ENCODE results near the gene LOXL3. TPM values are rescaled to one million over a fixed set of nuclear protein-coding genes. Genes with fewer than 3 reads are reported as not detected.

LOXL3 gene
- total RNA-seq, 1 experiment from 2014 or later, result 5.8 TPM

- Histone ChIP-seq H3K9me2 (replicated peaks; ENCODE audit: low read length) (no peaks in the 10 kb centered on the region), H3F3A (ENCODE audit: low read length, unreplicated experiment) (no peaks in the 10 kb centered on the region), H4K20me1 (ENCODE audit: low read length) (no peaks in the 10 kb centered on the region), H3K4me3 (ENCODE audit: low read length) (no peak overlapping the region), H3K9me3 (ENCODE audit: low read length) (no peaks in the 10 kb centered on the region), H3K27me3 (ENCODE audit: low read length) (no peaks in the 10 kb centered on the region), H3K4me2 (ENCODE audit: low read length) (no peak overlapping the region), H3K27ac (ENCODE audit: low read length) (no peak overlapping the region), H3K4me1 (ENCODE audit: insufficient read depth, low read length) (peaks cover 23% of the 10 kb centered on the region), H2AFZ (ENCODE audit: low read length) (no peak overlapping the region), H3K9ac (ENCODE audit: low read length) (no peak overlapping the region), H3K79me2 (ENCODE audit: low read length) (peaks cover 5% of the 10 kb centered on the region), H3K36me3 (ENCODE audit: low read depth, low read length) (peaks cover 7% of the 10 kb centered on the region)
- DNase-seq, result no peak
- POLR2A ChIA-PET (ENCODE audit: unreplicated experiment), result no interaction called here
- no TSS peak for BruUV-seq (replicated peaks)
- intact Hi-C loops (cut with micrococcal nuclease), result no loop called here
- CTCF ChIA-PET, result no interaction called here
- no peak for ATAC-seq
- TF ChIP-seq CTCF (conservative IDR thresholded peaks at IDR 0.05; ENCODE audit: low read depth, low read length) (no peak), EZH2phosphoT487 (IDR thresholded peaks at IDR 0.05; ENCODE audit: borderline replicate concordance, low read length) (no peak), EZH2 (IDR thresholded peaks at IDR 0.05; ENCODE audit: low read length, unreplicated experiment) (no peak)
These were observed 53.2 kb downstream of the LOXL3 start for GRCh38 chr2:74500578-74500946.

GRCh38 chr2:74499940-74500577, 53.7 kb downstream of the LOXL3 start:
- Histone ChIP-seq H3K27ac (ENCODE audit: low read length) (no peak overlapping the region), H3K4me2 (ENCODE audit: low read length) (no peak overlapping the region), H3K4me1 (ENCODE audit: insufficient read depth, low read length) (peaks cover 19% of the 10 kb centered on the region), H4K20me1 (ENCODE audit: low read length) (no peaks in the 10 kb centered on the region), H3K9ac (ENCODE audit: low read length) (no peak overlapping the region), H3K9me2 (replicated peaks; ENCODE audit: low read length) (no peaks in the 10 kb centered on the region), H3K36me3 (ENCODE audit: low read depth, low read length) (peaks cover 3% of the 10 kb centered on the region; the same call in 1 of the 2 replicates), H2AFZ (ENCODE audit: low read length) (no peak overlapping the region), H3F3A (ENCODE audit: low read length, unreplicated experiment) (no peaks in the 10 kb centered on the region), H3K4me3 (ENCODE audit: low read length) (no peak overlapping the region), H3K9me3 (ENCODE audit: low read length) (no peaks in the 10 kb centered on the region), H3K79me2 (ENCODE audit: low read length) (no peaks in the 10 kb centered on the region), H3K27me3 (ENCODE audit: low read length) (no peaks in the 10 kb centered on the region)
- DNase-seq (no peak), ATAC-seq (no peak)
- ChIA-PET CTCF (no interaction called here), POLR2A (ENCODE audit: unreplicated experiment) (no interaction called here)
- intact Hi-C loops (cut with micrococcal nuclease), result no loop called here
- BruUV-seq (replicated peaks), result no TSS peak
- TF ChIP-seq CTCF (conservative IDR thresholded peaks at IDR 0.05; ENCODE audit: low read depth, low read length) (no peak), EZH2phosphoT487 (IDR thresholded peaks at IDR 0.05; ENCODE audit: borderline replicate concordance, low read length) (no peak)

GRCh38 chr2:74499267-74499939, 54.3 kb downstream of the LOXL3 start, which contains the start of gene LBX2:
Gene LBX2 (minus strand): TSS chr2:74499603. CDS start chr2:74499537, 66 bp downstream.
- H2AFZ ChIP-seq (ENCODE audit: low read length), result peak within 1 kb of the TSS; percentile 87

More at GRCh38 chr2:74499267-74499939, 54.3 kb downstream of the LOXL3 start, which contains the start of gene LBX2:
- H3K79me2 ChIP-seq (ENCODE audit: low read length), result no peaks in the 10 kb centered on the region
- TF ChIP-seq CTCF (conservative IDR thresholded peaks at IDR 0.05; ENCODE audit: low read depth, low read length) (no peak), EZH2 (IDR thresholded peaks at IDR 0.05; ENCODE audit: low read length, unreplicated experiment) (no peak), EZH2phosphoT487 (IDR thresholded peaks at IDR 0.05; ENCODE audit: borderline replicate concordance, low read length) (no peak)
- peak within 1 kb of the TSS; percentile 94 for H3K4me2 ChIP-seq (ENCODE audit: low read length)
- no peaks in the 10 kb centered on the region for H3K9me2 ChIP-seq (replicated peaks; ENCODE audit: low read length)
- no peaks in the 10 kb centered on the region for H3K27me3 ChIP-seq (ENCODE audit: low read length)
- intact Hi-C loops (cut with micrococcal nuclease), result no loop called here
- H3K4me3 ChIP-seq (ENCODE audit: low read length), result peak within 1 kb of the TSS; percentile 67
- ChIA-PET CTCF (no interaction called here), POLR2A (ENCODE audit: unreplicated experiment) (no interaction called here)
- H3K9ac ChIP-seq (ENCODE audit: low read length), result peak within 1 kb of the TSS; percentile 19; the same call in 1 of the 2 replicates
- no peaks in the 10 kb centered on the region for H3K9me3 ChIP-seq (ENCODE audit: low read length)
- no peak for ATAC-seq
- no TSS peak for BruUV-seq (replicated peaks)
- DNase-seq, result no peak
- no peaks in the 10 kb centered on the region for H3K36me3 ChIP-seq (ENCODE audit: low read depth, low read length)
- no peaks in the 10 kb centered on the region for H4K20me1 ChIP-seq (ENCODE audit: low read length)
- no peak within 1 kb of the TSS for H3K27ac ChIP-seq (ENCODE audit: low read length)
- H3K4me1 ChIP-seq (ENCODE audit: insufficient read depth, low read length), result peaks cover 19% of the 10 kb centered on the region
- no peaks in the 10 kb centered on the region for H3F3A ChIP-seq (ENCODE audit: low read length, unreplicated experiment)

All from PC-3 (cell line).